Liver (tissue), 9 donors: Measurements from ENCODE around the gene AMD1. TPM values are rescaled to one million over a fixed set of nuclear protein-coding genes. Genes with fewer than 3 reads are reported as not detected.
A peak's percentile ranks its signal among the peaks of the same experiment; 100 is the strongest.

Experiments used
- DNase-seq: peaks from one replicate; pipeline ENCODE4 v3.0.0-alpha.2; 2017; ENCODE audit warnings: low spot score
- H3K27ac ChIP-seq, 2 donors: one replicate each; pipeline ENCODE4 v1.7.0; 2013; ENCODE audit warnings: inconsistent platforms in 2 of 2, low read length in 2 of 2, control low read depth in 1 of 2, low read depth in 1 of 2, mild to moderate bottlenecking in 1 of 2
- H3K27me3 ChIP-seq, 4 donors: one replicate each; pipeline versions ENCODE4 v1.6.1 to v1.7.0; 2013; ENCODE audit warnings: low read length in 3 of 4, inconsistent platforms in 1 of 4, mild to moderate bottlenecking in 1 of 4, moderate library complexity in 1 of 4; ENCODE audit not compliant: control insufficient read depth in 4 of 4, insufficient read depth in 4 of 4
- H3K36me3 ChIP-seq, 4 donors: one replicate each; pipeline versions ENCODE4 v1.6.1 to v1.7.0; 2013; ENCODE audit warnings: low read length in 3 of 4, mild to moderate bottlenecking in 3 of 4, low read depth in 1 of 4, moderate library complexity in 1 of 4; ENCODE audit not compliant: control insufficient read depth in 4 of 4, insufficient read depth in 3 of 4
- H3K4me1 ChIP-seq, 4 donors: one replicate each; pipeline versions ENCODE4 v1.6.1 to v1.7.0; 2013; ENCODE audit warnings: low read length in 3 of 4, mild to moderate bottlenecking in 3 of 4, moderate library complexity in 1 of 4; ENCODE audit not compliant: control insufficient read depth in 4 of 4, insufficient read depth in 4 of 4
- H3K4me3 ChIP-seq, 3 donors: one replicate each; pipeline versions ENCODE4 v1.6.1 to v1.7.0; 2013; ENCODE audit warnings: low read length in 3 of 3, control low read depth in 1 of 3, low read depth in 1 of 3, mild to moderate bottlenecking in 1 of 3
- H3K9ac ChIP-seq, 2 donors: one replicate each; pipeline ENCODE4 v1.7.0; 2013; ENCODE audit warnings: low read length in 2 of 2, mild to moderate bottlenecking in 2 of 2, moderate library complexity in 2 of 2, control low read depth in 1 of 2, low read depth in 1 of 2
- H3K9me3 ChIP-seq, 4 donors: one replicate each; pipeline versions ENCODE4 v1.6.1 to v1.7.0; 2013; ENCODE audit warnings: low read length in 3 of 4; ENCODE audit not compliant: control insufficient read depth in 4 of 4
- ATF3 ChIP-seq: IDR thresholded peaks from 2 replicates; pipeline ENCODE4 v1.6.1; 2016; ENCODE audit warnings: antibody characterized with exemption
- CTCF ChIP-seq: fragments of 150-350 bp; IDR thresholded peaks from 2 replicates; pipeline ENCODE4 v1.5.1; 2017; ENCODE audit warnings: improper control_type of control experiment, low read depth, low read length; ENCODE audit not compliant: missing input control
- EGR1 ChIP-seq, 2 donors: IDR thresholded peaks; 2 replicates each; pipeline ENCODE4 v1.6.1; 2016 to 2018; ENCODE audit warnings: antibody characterized with exemption in 2 of 2, low read depth in 2 of 2
- FOXA1 ChIP-seq: IDR thresholded peaks from 2 replicates; pipeline ENCODE4 v1.6.1; 2016; ENCODE audit warnings: antibody characterized with exemption
- FOXA2 ChIP-seq: IDR thresholded peaks from 2 replicates; pipeline ENCODE4 v1.6.1; 2016; ENCODE audit warnings: antibody characterized with exemption
- GABPA ChIP-seq, 2 donors: IDR thresholded peaks in 1 of 2; conservative IDR thresholded peaks in 1 of 2; 2 replicates each; pipeline ENCODE4 v1.6.1; 2016; ENCODE audit warnings: antibody characterized with exemption in 2 of 2, mild to moderate bottlenecking in 1 of 2, moderate library complexity in 1 of 2
- HNF4A ChIP-seq, 2 donors: conservative IDR thresholded peaks; 2 replicates each; pipeline ENCODE4 v1.6.1; 2016; ENCODE audit warnings: antibody characterized with exemption in 2 of 2, mild to moderate bottlenecking in 2 of 2
- HNF4G ChIP-seq: IDR thresholded peaks from 2 replicates; pipeline ENCODE4 v1.6.1; 2016; ENCODE audit warnings: antibody characterized with exemption
- JUND ChIP-seq, 2 donors: IDR thresholded peaks; 2 replicates each; pipeline ENCODE4 v1.6.1; 2016; ENCODE audit warnings: antibody characterized with exemption in 2 of 2
- MAX ChIP-seq: IDR thresholded peaks from 2 replicates; pipeline ENCODE4 v1.6.1; 2016; ENCODE audit warnings: antibody characterized with exemption
- NR2F2 ChIP-seq: IDR thresholded peaks from 2 replicates; pipeline ENCODE4 v1.6.1; 2016; ENCODE audit warnings: antibody characterized with exemption
- RAD21 ChIP-seq, 2 donors: IDR thresholded peaks; 2 replicates each; pipeline ENCODE4 v1.6.1; 2016; ENCODE audit warnings: antibody characterized with exemption in 2 of 2, mild to moderate bottlenecking in 2 of 2
- REST ChIP-seq: IDR thresholded peaks from 2 replicates; pipeline ENCODE4 v1.6.1; 2016; ENCODE audit warnings: antibody characterized with exemption, mild to moderate bottlenecking
- SP1 ChIP-seq: IDR thresholded peaks from 2 replicates; pipeline ENCODE4 v1.6.1; 2018; ENCODE audit warnings: antibody characterized with exemption, mild to moderate bottlenecking
- TAF1 ChIP-seq: conservative IDR thresholded peaks from 2 replicates; pipeline ENCODE4 v1.6.1; 2016; ENCODE audit warnings: antibody characterized with exemption, mild to moderate bottlenecking
- ZBTB33 ChIP-seq: IDR thresholded peaks from 2 replicates; pipeline ENCODE4 v1.6.1; 2016; ENCODE audit warnings: antibody characterized with exemption
- WGBS: extraction: QIAGEN DNeasy Blood & Tissue Kit; methylation state at CpG from one replicate; pipeline ENCODE4 v1.1.7; 2013; 5-methylcytosine and 5-hydroxymethylcytosine counted together
- polyA plus RNA-seq, 2 donors: library from polyadenylated mRNA; stranded (reverse) in 1 of 2; unstranded in 1 of 2; fragments of 200-250 nt in 1 of 2; fragments of >200 nt in 1 of 2; fragmentation: Nextera tagmentation in 1 of 2; extraction: Ambion mirVana in 1 of 2; gene quantifications; one replicate each; pipeline versions ENCODE4 v1.2.1 to v1.2.3, GENCODE V29; 2013 to 2015
- total RNA-seq, 2 donors: library from RNA; depleted of rRNA; stranded (reverse); fragments of >200 nt; gene quantifications; one replicate each; pipeline ENCODE4 v1.2.3, GENCODE V29; 2014
- donor health status: healthy.
- donor health status: healthy.
- donor health status: healthy.
- donor health status: healthy.
- donor health status: healthy.

The AMD1 gene
- total and polyA plus RNA-seq, 4 donors = 14.5 to 46.4 (median 32.7) TPM

GRCh38 chr6:110877569-110877968 is 3.0 kb downstream of the AMD1 start (continued):
- TF ChIP-seq ZBTB33 = no peak
- TF ChIP-seq MAX = no peak

- 53% methylated on average over 10 of the region's 10 CpGs for WGBS
- TF ChIP-seq EGR1 (IDR thresholded peaks at IDR 0.05; ENCODE audit: low read depth in 2 of 2) (no peak), CTCF (peak; percentile 13), RAD21 (IDR thresholded peaks at IDR 0.05) (peak; percentile 46 to 66)
- Histone ChIP-seq H3K36me3 (no peaks in the 10 kb centered on the region), H3K9ac (no peak overlapping the region), H3K27ac (no peak overlapping the region), H3K27me3 (no peaks in the 10 kb centered on the region), H3K4me3 (no peak overlapping the region), H3K4me1 (peaks cover 15 to 47% (median 28%) of the 10 kb centered on the region in 4 donors), H3K9me3 (no peaks in the 10 kb centered on the region)
- no peak for DNase-seq
Observed at GRCh38 chr6:110878751-110879522, 4.4 kb downstream of the AMD1 start.

- Histone ChIP-seq H3K36me3 (no peaks in the 10 kb centered on the region), H3K27me3 (no peaks in the 10 kb centered on the region), H3K4me1 (peaks cover 20 to 48% (median 28%) of the 10 kb centered on the region in 4 donors), H3K9me3 (no peaks in the 10 kb centered on the region), H3K27ac (no peak overlapping the region), H3K4me3 (no peak overlapping the region), H3K9ac (no peak overlapping the region)
- no peak for TF ChIP-seq FOXA2
- TF ChIP-seq SP1 = no peak
- TF ChIP-seq NR2F2 = no peak
- no peak for TF ChIP-seq ATF3
- no peak for TF ChIP-seq GABPA (IDR thresholded peaks at IDR 0.05 in 1 of 2, conservative IDR thresholded peaks at IDR 0.05 in 1 of 2)
- no peak for TF ChIP-seq REST
- TF ChIP-seq HNF4A (conservative IDR thresholded peaks at IDR 0.05) = no peak
- no peak for TF ChIP-seq JUND (IDR thresholded peaks at IDR 0.05)
- TF ChIP-seq FOXA1 = no peak
- TF ChIP-seq ZBTB33 = no peak
- no peak for TF ChIP-seq HNF4G
- TF ChIP-seq TAF1 = no peak
- no peak for TF ChIP-seq RAD21 (IDR thresholded peaks at IDR 0.05)
- TF ChIP-seq MAX = no peak
- 91% methylated on average over 9 of the region's 9 CpGs for WGBS
- DNase-seq = no peak
Observed at GRCh38 chr6:110880651-110881050, 6.1 kb downstream of the AMD1 start.
